CD4-positive, CD25-positive, alpha-beta regulatory T cell (primary cell): ENCODE results near the gene ULBP3. TPM values are rescaled to one million over a fixed set of nuclear protein-coding genes. Genes with fewer than 3 reads are reported as not detected.

Experiments
- ATAC-seq, 2 donors: fragments of 150-1000 bp; cut with Tn5 transposase; one replicate each; pipeline ENCODE4 v1.10.0; 2021; ENCODE audit warnings: low read depth in 2 of 2, moderate number of reproducible peaks in 2 of 2, moderate library complexity in 1 of 2
- DNase-seq, 3 donors: peaks; one replicate each; pipeline versions ENCODE4 v3.0.0 to v3.0.0-alpha.2; 2012 to 2022; ENCODE audit warnings: mixed read lengths in 1 of 3
- H3K27ac ChIP-seq: one replicate; pipeline ENCODE4 v1.7.0; 2013; ENCODE audit warnings: mild to moderate bottlenecking, low read length; ENCODE audit not compliant: insufficient read depth, poor library complexity, severe bottlenecking
- H3K27me3 ChIP-seq: one replicate; pipeline ENCODE4 v1.7.0; 2013; ENCODE audit warnings: low read length; ENCODE audit not compliant: control insufficient read depth, insufficient read depth
- H3K36me3 ChIP-seq: one replicate; pipeline ENCODE4 v1.7.0; 2013; ENCODE audit warnings: mild to moderate bottlenecking, low read length, moderate library complexity; ENCODE audit not compliant: control insufficient read depth, insufficient read depth
- H3K4me1 ChIP-seq: 2 replicates; pipeline ENCODE4 v1.7.0; 2013; ENCODE audit warnings: mild to moderate bottlenecking, low read length; ENCODE audit not compliant: insufficient read depth, control insufficient read depth, poor library complexity, severe bottlenecking
- H3K4me3 ChIP-seq: one replicate; pipeline ENCODE4 v1.7.0; 2013; ENCODE audit warnings: low read depth, mild to moderate bottlenecking, low read length, moderate library complexity
- H3K9me3 ChIP-seq, 2 experiments: 1 replicate in 1 of 2; 2 replicates in 1 of 2; pipeline ENCODE4 v1.7.0; 2013; ENCODE audit warnings: low read length in 2 of 2, mild to moderate bottlenecking in 1 of 2, moderate library complexity in 1 of 2; ENCODE audit not compliant: control insufficient read depth in 2 of 2
- H3K27ac Mint-ChIP-seq, 3 donors: one replicate each; pipeline ENCODE4 v1.8.0; 2020 to 2022; ENCODE audit warnings: mild to moderate bottlenecking in 3 of 3, mixed read lengths in 3 of 3, moderate library complexity in 2 of 3
- H3K27me3 Mint-ChIP-seq: one replicate; pipeline ENCODE4 v1.8.0; 2022; ENCODE audit warnings: mild to moderate bottlenecking, mixed read lengths
- H3K36me3 Mint-ChIP-seq: one replicate; pipeline ENCODE4 v1.8.0; 2020; ENCODE audit warnings: mixed read lengths
- H3K4me1 Mint-ChIP-seq, 4 donors: one replicate each; pipeline ENCODE4 v1.8.0; 2020 to 2022; ENCODE audit warnings: mixed read lengths in 4 of 4, mild to moderate bottlenecking in 1 of 4
- H3K4me3 Mint-ChIP-seq, 4 donors: one replicate each; pipeline ENCODE4 v1.8.0; 2020 to 2022; ENCODE audit warnings: mild to moderate bottlenecking in 4 of 4, mixed read lengths in 4 of 4, moderate library complexity in 3 of 4
- H3K9me3 Mint-ChIP-seq, 7 donors: one replicate each; pipeline ENCODE4 v1.8.0; 2020 to 2022; ENCODE audit warnings: mixed read lengths in 7 of 7, mild to moderate bottlenecking in 3 of 7, moderate library complexity in 2 of 7
- polyA plus RNA-seq, 4 donors: library from polyadenylated mRNA; unstranded; fragments of 300-500 nt; fragmentation: Illumina TruSeq; gene quantifications; one replicate each; pipeline ENCODE4 v1.2.3, GENCODE V29; 2021
- total RNA-seq: library from RNA; stranded (reverse); gene quantifications from one replicate; pipeline ENCODE4 v1.2.3, GENCODE V29; 2022

Gene ULBP3
- total and polyA plus RNA-seq, 5 donors from 2014 or later = 0.19 to 1.3 (median 0.95) TPM; not detected in 1

- DNase-seq (no peak), ATAC-seq (no peak)
- Histone ChIP-seq H3K36me3 (no peaks in the 10 kb centered on the region), H3K27ac (no peak overlapping the region), H3K27me3 (peaks cover 1% of the 10 kb centered on the region), H3K9me3 (no peaks in the 10 kb centered on the region), H3K4me1 (no peaks in the 10 kb centered on the region), H3K4me3 (no peak overlapping the region)
- H3K4me3 Mint-ChIP-seq = no peak overlapping the region
- no peaks in the 10 kb centered on the region for H3K9me3 Mint-ChIP-seq
- no peak overlapping the region for H3K27ac Mint-ChIP-seq
- peaks cover 4% of the 10 kb centered on the region for H3K27me3 Mint-ChIP-seq
- no peaks in the 10 kb centered on the region for H3K4me1 Mint-ChIP-seq
- no peaks in the 10 kb centered on the region for H3K36me3 Mint-ChIP-seq
Measured at GRCh38 chr6:150100745-150101144, 31.8 kb upstream of the ULBP3 start.

GRCh38 chr6:150099953-150100352 is 31.0 kb upstream of the ULBP3 start:
- no peak overlapping the region for H3K27ac Mint-ChIP-seq

GRCh38 chr6:150099546-150099945 is 30.6 kb upstream of the ULBP3 start:
- Mint-ChIP-seq H3K27me3 (peaks cover 7% of the 10 kb centered on the region), H3K27ac (no peak overlapping the region), H3K36me3 (no peaks in the 10 kb centered on the region), H3K4me3 (no peak overlapping the region), H3K9me3 (no peaks in the 10 kb centered on the region), H3K4me1 (peaks cover 0 to 2% (median 0%) of the 10 kb centered on the region in 4 donors)
- H3K4me1 ChIP-seq = no peaks in the 10 kb centered on the region
- no peak for ATAC-seq
- no peaks in the 10 kb centered on the region for H3K36me3 ChIP-seq
- H3K27me3 ChIP-seq = peaks cover 4% of the 10 kb centered on the region
- no peak overlapping the region for H3K27ac ChIP-seq
- H3K4me3 ChIP-seq = no peak overlapping the region
- DNase-seq = no peak
- no peaks in the 10 kb centered on the region for H3K9me3 ChIP-seq

More at GRCh38 chr6:150099953-150100352, 31.0 kb upstream of the ULBP3 start:
- H3K4me1 Mint-ChIP-seq = no peaks in the 10 kb centered on the region
- H3K36me3 Mint-ChIP-seq = no peaks in the 10 kb centered on the region
- H3K36me3 ChIP-seq = no peaks in the 10 kb centered on the region
- H3K27ac ChIP-seq = no peak overlapping the region
- no peak overlapping the region for H3K4me3 Mint-ChIP-seq
- H3K27me3 ChIP-seq = peaks cover 4% of the 10 kb centered on the region
- DNase-seq = no peak
- no peaks in the 10 kb centered on the region for H3K9me3 ChIP-seq
- no peaks in the 10 kb centered on the region for H3K9me3 Mint-ChIP-seq
- ATAC-seq = no peak
- H3K27me3 Mint-ChIP-seq = peaks cover 4% of the 10 kb centered on the region
- no peaks in the 10 kb centered on the region for H3K4me1 ChIP-seq
- no peak overlapping the region for H3K4me3 ChIP-seq

GRCh38 chr6:150098155-150098554 is 29.2 kb upstream of the ULBP3 start:
- H3K27me3 Mint-ChIP-seq = peaks cover 4% of the 10 kb centered on the region
- Histone ChIP-seq H3K4me1 (no peaks in the 10 kb centered on the region), H3K4me3 (no peak overlapping the region), H3K36me3 (no peaks in the 10 kb centered on the region), H3K9me3 (no peaks in the 10 kb centered on the region), H3K27ac (no peak overlapping the region), H3K27me3 (peaks cover 4% of the 10 kb centered on the region)
- no peaks in the 10 kb centered on the region for H3K36me3 Mint-ChIP-seq
- H3K9me3 Mint-ChIP-seq = no peaks in the 10 kb centered on the region
- DNase-seq (no peak), ATAC-seq (no peak)
- no peak overlapping the region for H3K4me3 Mint-ChIP-seq
- H3K4me1 Mint-ChIP-seq = peaks cover 0 to 2% (median 0%) of the 10 kb centered on the region in 4 donors
- H3K27ac Mint-ChIP-seq = no peak overlapping the region

DNA sequence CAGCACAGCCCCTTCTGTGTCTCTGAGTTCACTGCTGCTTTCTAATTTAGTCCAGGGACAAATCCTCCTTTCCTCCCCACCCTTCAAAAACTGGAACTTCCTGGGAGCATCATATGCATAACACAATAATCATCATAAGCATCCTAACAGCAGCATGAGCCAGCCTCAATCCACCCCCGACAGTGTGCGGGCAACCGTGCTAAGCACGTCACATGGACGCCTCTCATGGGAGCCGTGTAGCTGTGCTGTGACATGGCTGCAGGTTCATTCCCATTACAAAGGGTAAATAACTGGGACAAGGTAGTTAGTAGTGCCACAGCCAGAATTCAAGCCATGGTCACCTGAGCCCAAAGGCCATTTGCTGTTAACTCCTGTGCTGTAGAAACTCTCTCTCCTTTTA is 24.5 kb upstream of the ULBP3 start:
- ATAC-seq (no peak), DNase-seq (no peak)
- H3K36me3 Mint-ChIP-seq = no peaks in the 10 kb centered on the region
- H3K36me3 ChIP-seq = no peaks in the 10 kb centered on the region
- H3K27me3 ChIP-seq = peaks cover 4% of the 10 kb centered on the region
- no peak overlapping the region for H3K4me3 Mint-ChIP-seq
- peaks cover 0 to 2% (median 0%) of the 10 kb centered on the region in 4 donors for H3K4me1 Mint-ChIP-seq
- H3K9me3 ChIP-seq = no peaks in the 10 kb centered on the region
- H3K4me3 ChIP-seq = no peak overlapping the region
- peaks cover 0 to 1% (median 0%) of the 10 kb centered on the region in 7 donors for H3K9me3 Mint-ChIP-seq
- peaks cover 9% of the 10 kb centered on the region for H3K27me3 Mint-ChIP-seq
- H3K27ac ChIP-seq = no peak overlapping the region
- H3K4me1 ChIP-seq = no peaks in the 10 kb centered on the region
- peak overlapping the region in 1 of 3 donors; percentile 70 for H3K27ac Mint-ChIP-seq

- no peak overlapping the region for H3K27ac Mint-ChIP-seq
- H3K9me3 Mint-ChIP-seq = peaks cover 0 to 1% (median 0%) of the 10 kb centered on the region in 7 donors
Measured at GRCh38 chr6:150091476-150091875, 22.6 kb upstream of the ULBP3 start.

GRCh38 chr6:150090328-150090727 is 21.4 kb upstream of the ULBP3 start:
- H3K27ac Mint-ChIP-seq = no peak overlapping the region
- H3K9me3 ChIP-seq = no peaks in the 10 kb centered on the region
- H3K4me3 ChIP-seq = no peak overlapping the region
- peaks cover 0 to 1% (median 0%) of the 10 kb centered on the region in 7 donors for H3K9me3 Mint-ChIP-seq
- no peak for ATAC-seq
- peaks cover 0 to 2% (median 0%) of the 10 kb centered on the region in 4 donors for H3K4me1 Mint-ChIP-seq
- H3K36me3 ChIP-seq = no peaks in the 10 kb centered on the region
- no peaks in the 10 kb centered on the region for H3K36me3 Mint-ChIP-seq
- peaks cover 17% of the 10 kb centered on the region for H3K27me3 Mint-ChIP-seq
- no peak for DNase-seq
- no peak overlapping the region for H3K4me3 Mint-ChIP-seq
- H3K27ac ChIP-seq = no peak overlapping the region
- H3K4me1 ChIP-seq = no peaks in the 10 kb centered on the region
- no peaks in the 10 kb centered on the region for H3K27me3 ChIP-seq

More at GRCh38 chr6:150091476-150091875, 22.6 kb upstream of the ULBP3 start:
- Mint-ChIP-seq H3K4me3 (no peak overlapping the region), H3K4me1 (peaks cover 0 to 2% (median 0%) of the 10 kb centered on the region in 4 donors), H3K36me3 (no peaks in the 10 kb centered on the region), H3K27me3 (peaks cover 10% of the 10 kb centered on the region)
- peaks cover 4% of the 10 kb centered on the region for H3K27me3 ChIP-seq
- H3K4me3 ChIP-seq = no peak overlapping the region
- H3K9me3 ChIP-seq = no peaks in the 10 kb centered on the region
- no peak overlapping the region for H3K27ac ChIP-seq
- H3K4me1 ChIP-seq = no peaks in the 10 kb centered on the region
- H3K36me3 ChIP-seq = no peaks in the 10 kb centered on the region
- no peak for ATAC-seq
- no peak for DNase-seq

GRCh38 chr6:150088481-150089154 is 19.7 kb upstream of the ULBP3 start:
- no peak overlapping the region for H3K27ac Mint-ChIP-seq
- H3K4me3 Mint-ChIP-seq = no peak overlapping the region
- Histone ChIP-seq H3K4me1 (no peaks in the 10 kb centered on the region), H3K36me3 (no peaks in the 10 kb centered on the region), H3K4me3 (no peak overlapping the region), H3K27me3 (no peaks in the 10 kb centered on the region), H3K9me3 (no peaks in the 10 kb centered on the region), H3K27ac (no peak overlapping the region)
- ATAC-seq (no peak), DNase-seq (no peak)
- H3K4me1 Mint-ChIP-seq = no peaks in the 10 kb centered on the region
- H3K9me3 Mint-ChIP-seq = peaks cover 0 to 1% (median 0%) of the 10 kb centered on the region in 7 donors
- peaks cover 17% of the 10 kb centered on the region for H3K27me3 Mint-ChIP-seq
- H3K36me3 Mint-ChIP-seq = no peaks in the 10 kb centered on the region
